ENCODE results near the gene HOXD12.

Gene HOXD12

GRCh38 chr2:176130957-176131847 lies 31.6 kb downstream of the HOXD12 start:
- DNase-seq (ENCODE audit: low spot score): no peak

GRCh38 chr2:176131848-176132158 lies 32.2 kb downstream of the HOXD12 start:
- DNase-seq (ENCODE audit: low spot score): no peak

GRCh38 chr2:176132205-176133171 lies 32.9 kb downstream of the HOXD12 start:
- DNase-seq (ENCODE audit: low spot score): no peak

GRCh38 chr2:176133389-176133788 lies 33.8 kb downstream of the HOXD12 start:
- DNase-seq (ENCODE audit: low spot score): no peak

- no peak for DNase-seq (ENCODE audit: low spot score)
These were observed 34.4 kb downstream of the HOXD12 start for GRCh38 chr2:176134035-176134434.

- DNase-seq (ENCODE audit: low spot score): no peak
These were observed 35.4 kb downstream of the HOXD12 start for GRCh38 chr2:176135035-176135440.

GRCh38 chr2:176136374-176137251 lies 37.0 kb downstream of the HOXD12 start:
- DNase-seq (ENCODE audit: low spot score): no peak

- DNase-seq (ENCODE audit: low spot score): no peak
These were observed 37.6 kb downstream of the HOXD12 start for GRCh38 chr2:176137252-176137580.

GRCh38 chr2:176137906-176138305 lies 38.3 kb downstream of the HOXD12 start:
- no peak for DNase-seq (ENCODE audit: low spot score)

- no peak for DNase-seq (ENCODE audit: low spot score)
These were observed 38.9 kb downstream of the HOXD12 start for GRCh38 chr2:176138526-176138922.

- peak; percentile 52 for DNase-seq (ENCODE audit: low spot score)
These were observed 39.5 kb downstream of the HOXD12 start for GRCh38 chr2:176138923-176139660.

- no peak for DNase-seq (ENCODE audit: low spot score)
These were observed 40.3 kb downstream of the HOXD12 start for GRCh38 chr2:176139661-176140512.

GRCh38 chr2:176140513-176141317 lies 41.1 kb downstream of the HOXD12 start:
- DNase-seq (ENCODE audit: low spot score): peak; percentile 77

- DNase-seq (ENCODE audit: low spot score): no peak
These were observed 42.7 kb downstream of the HOXD12 start for GRCh38 chr2:176142281-176142680.

- no peak for DNase-seq (ENCODE audit: low spot score)
These were observed 45.7 kb downstream of the HOXD12 start for GRCh38 chr2:176145085-176145969.

- no peak for DNase-seq (ENCODE audit: low spot score)
These were observed 46.5 kb downstream of the HOXD12 start for GRCh38 chr2:176146101-176146500.

GRCh38 chr2:176146645-176147044 lies 47.0 kb downstream of the HOXD12 start:
- no peak for DNase-seq (ENCODE audit: low spot score)

- no peak for DNase-seq (ENCODE audit: low spot score)
These were observed 47.7 kb downstream of the HOXD12 start for GRCh38 chr2:176147210-176147799.

Measured in COLO829 (cell line).